NB4 (cell line): ENCODE data around the gene SRP68.

Experiments
- CTCF ChIP-seq: IDR thresholded peaks from one replicate; pipeline ENCODE4 v1.5.1; 2012; ENCODE audit warnings: low read depth, low read length
- POLR2A ChIP-seq: IDR thresholded peaks from 2 replicates; pipeline ENCODE4 v1.6.1; 2011; ENCODE audit warnings: mild to moderate bottlenecking; ENCODE audit not compliant: insufficient read length; ENCODE audit errors: extremely low read depth

GRCh38 chr17:76022285-76022684 is 50.0 kb downstream of the SRP68 start:
- TF ChIP-seq CTCF = no peak
- TF ChIP-seq POLR2A = no peak
